Suprapubic skin (tissue), 4 donors: Measurements from ENCODE around the gene C7.

Experiments
- CTCF ChIP-seq, 2 donors: fragments of 200-600 bp in 1 of 2; fragments of 450-650 bp in 1 of 2; sonication (generic) in 1 of 2; IDR thresholded peaks; one replicate each; pipeline ENCODE4 v1.5.1; 2016 to 2019; ENCODE audit warnings: antibody characterized with exemption in 2 of 2, mild to moderate bottlenecking in 1 of 2, moderate library complexity in 1 of 2
- EP300 ChIP-seq: sonication (generic); formaldehyde crosslinking; IDR thresholded peaks from one replicate; pipeline ENCODE4 v1.6.1; 2017; ENCODE audit warnings: antibody characterized with exemption
- POLR2A ChIP-seq, 2 donors: fragments of 450-650 bp; IDR thresholded peaks; one replicate each; pipeline ENCODE4 v1.6.1; 2017; ENCODE audit warnings: antibody characterized with exemption in 2 of 2, mild to moderate bottlenecking in 2 of 2, moderate library complexity in 2 of 2
- POLR2AphosphoS5 ChIP-seq, 3 donors: sonication (generic); formaldehyde crosslinking; IDR thresholded peaks; one replicate each; pipeline ENCODE4 v1.6.1; 2017; ENCODE audit warnings: antibody characterized with exemption in 3 of 3

- TF ChIP-seq CTCF (IDR thresholded peaks at IDR 0.05) (no peak), EP300 (no peak), POLR2AphosphoS5 (IDR thresholded peaks at IDR 0.05) (no peak), POLR2A (IDR thresholded peaks at IDR 0.05) (no peak)
Measured at GRCh38 chr5:40869384-40869783, 39.9 kb upstream of the C7 start.
